GM08714 (cell line): Measurements from ENCODE around the gene XXYLT1.

Source experiments
- H3K4me3 ChIP-seq: fragments of 200-500 bp; sonication (Bioruptor generic); 2 replicates; pipeline ENCODE4 v1.5.1; 2014; ENCODE audit warnings: mild to moderate bottlenecking, low read length, inconsistent platforms
- ZNF274 ChIP-seq: IDR thresholded peaks from 2 replicates; pipeline ENCODE4 v1.6.1; 2012; ENCODE audit warnings: mild to moderate bottlenecking, low read depth, low read length

XXYLT1 gene

GRCh38 chr3:195140816-195141793 is 129.9 kb downstream of the XXYLT1 start:
- no peak overlapping the region for H3K4me3 ChIP-seq
- TF ChIP-seq ZNF274, result no peak

- no peak for TF ChIP-seq ZNF274
- no peak overlapping the region for H3K4me3 ChIP-seq
Observed at GRCh38 chr3:195140410-195140809, 130.5 kb downstream of the XXYLT1 start.

GRCh38 chr3:195139876-195140240 is 131.1 kb downstream of the XXYLT1 start:
- no peak for TF ChIP-seq ZNF274
- no peak overlapping the region for H3K4me3 ChIP-seq

DNA sequence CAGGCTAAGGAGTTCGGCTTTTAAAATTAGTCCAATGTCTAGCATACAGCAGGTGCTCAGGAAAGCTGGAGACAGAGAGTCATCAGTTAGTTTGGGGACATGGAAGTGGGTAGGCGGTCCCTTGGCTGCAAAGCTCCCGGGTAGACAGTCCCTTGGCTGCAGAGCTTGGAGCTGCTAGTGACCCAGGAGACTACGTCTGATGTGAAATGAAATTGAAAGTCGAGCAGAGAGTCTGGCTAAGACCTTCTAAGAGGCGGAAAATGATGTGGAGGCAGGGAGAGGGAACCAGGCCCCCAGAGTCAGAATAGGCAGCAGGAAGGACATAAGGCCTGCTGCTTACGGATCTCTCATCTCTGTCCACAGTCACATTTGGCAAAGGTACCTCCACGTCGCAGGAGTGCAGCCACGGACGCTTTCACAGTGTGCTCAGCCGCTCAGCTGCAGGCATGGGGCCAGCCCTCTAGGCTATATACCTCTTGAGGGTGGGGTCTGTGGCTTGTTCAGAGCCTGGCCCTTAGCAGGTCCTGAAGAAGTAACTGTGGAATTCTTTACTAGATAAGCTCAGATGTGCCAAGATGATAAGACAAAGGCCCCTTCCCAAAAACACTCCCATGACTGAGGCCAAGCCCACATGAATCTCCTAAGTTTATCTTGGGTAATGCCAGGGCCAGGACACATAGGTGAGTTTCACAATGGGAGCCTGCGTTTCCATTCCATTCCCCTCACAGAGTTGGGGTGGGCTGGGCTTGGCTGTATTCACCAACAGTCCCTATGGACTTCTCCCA is 131.7 kb downstream of the XXYLT1 start:
- TF ChIP-seq ZNF274, result no peak
- no peak overlapping the region for H3K4me3 ChIP-seq

DNA sequence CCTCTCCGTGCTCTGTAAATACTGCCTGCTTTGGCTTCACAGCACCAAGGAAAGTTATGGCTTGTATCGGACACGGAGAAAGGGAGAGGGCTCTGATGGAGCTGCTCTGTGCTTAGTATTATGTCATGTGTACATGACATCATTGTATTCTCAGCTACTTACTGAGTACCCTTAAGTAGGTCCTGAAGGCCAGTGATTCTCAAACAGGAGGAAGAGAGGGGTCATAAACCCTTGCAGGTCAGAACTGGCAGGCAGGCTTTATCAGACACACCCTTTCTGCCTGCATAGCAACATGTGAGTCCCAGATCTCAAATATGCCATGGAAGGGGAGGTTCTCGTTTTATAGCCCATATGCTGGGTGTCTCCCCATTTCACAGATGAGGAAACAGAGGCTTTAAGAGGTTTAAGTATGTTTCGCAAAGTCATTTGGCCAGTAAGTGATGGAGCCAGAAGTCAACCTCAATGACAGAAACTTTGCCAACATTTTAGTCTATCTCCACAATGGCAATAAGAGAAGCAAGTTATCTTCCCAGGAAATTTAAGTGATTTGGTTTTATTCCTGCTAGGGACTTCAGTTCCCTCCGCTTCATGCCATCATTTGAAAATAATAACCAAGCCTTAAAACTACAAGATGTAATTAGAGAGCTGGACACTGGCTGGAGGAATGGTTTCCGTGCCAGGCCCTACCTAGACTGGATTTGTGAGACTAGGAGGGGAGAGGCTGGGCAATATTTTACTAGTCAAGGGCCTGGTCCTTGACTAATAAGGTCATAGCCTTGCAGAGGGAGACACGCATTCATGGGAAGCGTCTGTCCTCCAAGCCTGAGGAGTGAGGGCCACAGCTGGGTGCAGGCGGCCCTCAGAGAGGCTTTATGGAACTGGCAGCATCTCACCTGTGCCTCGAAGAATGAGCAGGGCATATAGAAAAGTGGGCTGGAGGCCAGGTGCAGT is 133.0 kb downstream of the XXYLT1 start:
- no peak overlapping the region for H3K4me3 ChIP-seq
- TF ChIP-seq ZNF274, result no peak

DNA sequence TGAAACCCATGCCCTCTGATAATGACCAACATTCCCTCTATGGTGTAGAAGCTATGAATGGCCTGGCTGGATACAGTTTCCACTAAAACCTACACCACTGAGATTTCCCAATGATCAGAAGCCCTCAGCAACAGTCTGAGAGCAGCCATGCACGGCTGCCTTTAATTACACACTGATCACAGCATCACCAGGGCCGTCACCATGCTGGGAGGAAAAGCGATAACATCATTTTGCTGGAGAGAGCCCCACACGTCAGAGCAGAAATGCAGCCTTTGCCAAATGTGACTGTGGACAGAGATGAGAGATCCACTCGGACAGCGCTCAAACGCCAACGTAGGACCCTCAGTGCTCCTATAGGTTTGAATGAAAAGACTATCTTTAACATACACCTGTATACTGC is 135.0 kb downstream of the XXYLT1 start:
- no peak for TF ChIP-seq ZNF274
- no peak overlapping the region for H3K4me3 ChIP-seq

DNA sequence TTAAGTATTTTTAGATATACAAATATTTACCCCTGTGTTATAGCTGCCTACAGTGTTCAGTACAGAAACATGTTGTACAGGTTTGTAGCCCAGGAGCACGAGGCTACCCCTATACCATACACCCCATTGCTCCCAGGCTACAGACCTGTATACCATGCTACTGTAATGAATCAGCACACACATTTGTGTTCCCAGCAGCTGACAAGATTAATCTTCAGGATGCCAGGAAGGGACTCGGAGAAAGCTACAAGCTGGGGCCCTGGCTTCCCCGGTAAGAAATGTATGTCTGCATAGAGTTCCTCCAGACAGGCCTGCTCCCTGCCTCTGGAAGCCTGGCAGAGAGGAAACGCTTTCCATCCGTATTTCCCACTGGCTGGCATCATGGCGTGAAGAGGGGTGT is 136.5 kb downstream of the XXYLT1 start:
- TF ChIP-seq ZNF274, result no peak
- H3K4me3 ChIP-seq, result no peak overlapping the region

GRCh38 chr3:195133462-195133861 is 137.5 kb downstream of the XXYLT1 start:
- no peak overlapping the region for H3K4me3 ChIP-seq
- TF ChIP-seq ZNF274, result no peak

DNA sequence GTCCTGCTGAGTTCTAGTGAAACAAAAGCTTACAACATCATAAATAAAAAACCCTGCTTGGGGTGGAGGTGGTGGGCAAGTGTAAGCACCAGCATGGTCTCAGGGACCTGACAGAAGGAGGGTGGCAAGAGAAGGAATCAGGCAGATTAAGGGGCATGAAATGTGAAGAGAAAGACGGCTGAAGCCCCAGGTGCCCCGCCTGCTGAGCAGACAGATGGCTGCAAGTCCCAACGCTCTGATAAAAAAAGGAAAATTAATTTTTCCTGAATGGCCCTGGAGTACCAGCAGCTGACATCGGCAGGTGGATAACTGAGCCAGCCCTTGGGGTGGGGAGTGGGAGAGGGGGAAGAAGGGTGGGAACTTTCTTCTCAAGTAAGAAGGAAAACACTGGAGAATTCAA is 137.9 kb downstream of the XXYLT1 start:
- no peak overlapping the region for H3K4me3 ChIP-seq
- no peak for TF ChIP-seq ZNF274

DNA sequence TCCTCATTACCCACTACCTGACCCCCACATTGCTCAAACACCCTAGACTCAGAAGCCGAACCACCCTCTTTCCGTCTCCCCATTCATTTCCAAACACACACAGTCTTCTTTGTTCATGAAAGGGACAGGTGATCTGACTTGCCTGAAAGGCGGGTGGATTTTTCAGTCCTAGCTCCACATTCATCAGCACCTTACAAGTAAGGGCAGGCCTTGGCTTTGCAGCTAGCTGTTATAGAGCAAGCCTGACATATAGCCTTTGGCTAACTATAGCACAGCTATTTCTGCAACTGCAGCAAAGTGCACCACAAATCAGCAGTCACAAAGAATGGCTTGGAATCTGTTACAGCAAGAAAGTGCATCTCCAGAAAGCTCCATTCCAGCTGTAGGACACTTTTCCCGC is 139.8 kb downstream of the XXYLT1 start:
- H3K4me3 ChIP-seq, result no peak overlapping the region
- no peak for TF ChIP-seq ZNF274

- no peak for TF ChIP-seq ZNF274
- H3K4me3 ChIP-seq, result peak overlapping the region; percentile 45; the same call in 1 of the 2 replicates
Observed at GRCh38 chr3:195129644-195130492, 141.1 kb downstream of the XXYLT1 start.

- no peak for TF ChIP-seq ZNF274
Observed at GRCh38 chr3:195129072-195129643, 141.8 kb downstream of the XXYLT1 start.

GRCh38 chr3:195128255-195129071 is 142.5 kb downstream of the XXYLT1 start:
- TF ChIP-seq ZNF274, result no peak
- no peak overlapping the region for H3K4me3 ChIP-seq

More at GRCh38 chr3:195129072-195129643, 141.8 kb downstream of the XXYLT1 start:
- peak overlapping the region; percentile 22; the same call in 1 of the 2 replicates for H3K4me3 ChIP-seq
